SKM-1 treated with dmso at 0.1 percent for 144 hours (cell line): ENCODE measurements around the gene MEF2D.

Source experiments
- DNase-seq: peaks from one replicate; lab custom pipeline; 2025; ENCODE audit not compliant: unreplicated experiment; lab: John Stamatoyannopoulos, UW

MEF2D gene

GRCh38 chr1:156430866-156431265 is 69.7 kb downstream of the MEF2D start:
- DNase-seq: no peak

- DNase-seq: no peak
These were observed 70.3 kb downstream of the MEF2D start for GRCh38 chr1:156430303-156430702.

GRCh38 chr1:156429313-156430060 is 71.1 kb downstream of the MEF2D start:
- no peak for DNase-seq

- DNase-seq: no peak
These were observed 71.8 kb downstream of the MEF2D start for GRCh38 chr1:156428746-156429288.

- DNase-seq: no peak
These were observed 72.6 kb downstream of the MEF2D start for GRCh38 chr1:156427957-156428356.

- no peak for DNase-seq
These were observed 74.6 kb downstream of the MEF2D start for GRCh38 chr1:156425943-156426342.

GRCh38 chr1:156424806-156425432 is 75.7 kb downstream of the MEF2D start:
- no peak for DNase-seq

GRCh38 chr1:156423422-156424352 is 76.9 kb downstream of the MEF2D start:
- DNase-seq: no peak

GRCh38 chr1:156422602-156423091 is 77.9 kb downstream of the MEF2D start:
- no peak for DNase-seq

GRCh38 chr1:156421939-156422601 is 78.5 kb downstream of the MEF2D start:
- no peak for DNase-seq

GRCh38 chr1:156421062-156421938 is 79.3 kb downstream of the MEF2D start:
- DNase-seq: no peak

GRCh38 chr1:156420205-156421061 is 80.1 kb downstream of the MEF2D start:
- DNase-seq: no peak

GRCh38 chr1:156419854-156420204 is 80.7 kb downstream of the MEF2D start:
- DNase-seq: no peak

GRCh38 chr1:156418416-156419070 is 82.0 kb downstream of the MEF2D start:
- no peak for DNase-seq

- no peak for DNase-seq
These were observed 83.1 kb downstream of the MEF2D start for GRCh38 chr1:156417401-156418020.

GRCh38 chr1:156416993-156417392 is 83.6 kb downstream of the MEF2D start:
- no peak for DNase-seq

GRCh38 chr1:156414461-156415064 is 86.0 kb downstream of the MEF2D start:
- no peak for DNase-seq
